MG63 (cell line): ENCODE measurements around the gene ISOC2. TPM values are rescaled to one million over a fixed set of nuclear protein-coding genes. Genes with fewer than 3 reads are reported as not detected.
"Not testable (repeated sequence)": the region's sequence is repeated elsewhere in the genome, so short reads cannot be mapped to it uniquely, and the experiment has no call there.

Experiments used
- DNase-seq: peaks from one replicate; pipeline ENCODE4 v3.0.0-alpha.2; 2020
- H3K27me3 ChIP-seq: fragments of 250-450 bp; sonication (Bioruptor Pico); 2 replicates; pipeline ENCODE4 v1.5.1; 2020; ENCODE audit warnings: mild to moderate bottlenecking, moderate library complexity
- H3K36me3 ChIP-seq: fragments of 250-450 bp; sonication (Bioruptor Pico); 2 replicates; pipeline ENCODE4 v1.5.1; 2020; ENCODE audit warnings: mild to moderate bottlenecking, moderate library complexity
- H3K4me3 ChIP-seq: fragments of 250-450 bp; sonication (Bioruptor Pico); 2 replicates; pipeline ENCODE4 v1.5.1; 2020; ENCODE audit warnings: mild to moderate bottlenecking, moderate library complexity
- H3K9me3 ChIP-seq: fragments of 250-450 bp; sonication (Bioruptor Pico); 2 replicates; pipeline ENCODE4 v1.5.1; 2020; ENCODE audit warnings: mild to moderate bottlenecking, moderate library complexity
- total RNA-seq: library from RNA; depleted of rRNA; stranded (reverse); fragments of >200 nt; shearing (Covaris generic); gene quantifications from 2 replicates; pipeline ENCODE4 v1.2.3, GENCODE V29; 2014; ENCODE audit warnings: low replicate concordance; rRNA removed

Gene ISOC2
- 149 and 180 TPM in 2 replicates for total RNA-seq

GRCh38 chr19:55461259-55461973 lies at the start of gene ISOC2:
Gene ISOC2 (minus strand): TSS chr19:55461642. CDS start chr19:55456486, 5,156 bp downstream.
- Histone ChIP-seq H3K4me3 (peak within 1 kb of the TSS; percentile 93), H3K9me3 (no peaks in the 10 kb centered on the region), H3K36me3 (peaks cover 10% of the 10 kb centered on the region), H3K27me3 (no peaks in the 10 kb centered on the region)
- DNase-seq = peak; percentile 100

GRCh38 chr19:55508120-55508519 lies 46.7 kb upstream of the ISOC2 start:
- H3K27me3 ChIP-seq = no peaks in the 10 kb centered on the region
- H3K36me3 ChIP-seq = no peaks in the 10 kb centered on the region; the same call in 1 of the 2 replicates
- no peaks in the 10 kb centered on the region for H3K9me3 ChIP-seq
- DNase-seq = no peak
- no peak overlapping the region for H3K4me3 ChIP-seq

GRCh38 chr19:55504981-55505380 lies 43.5 kb upstream of the ISOC2 start:
- no peak overlapping the region for H3K4me3 ChIP-seq
- H3K27me3 ChIP-seq = no peaks in the 10 kb centered on the region
- no peaks in the 10 kb centered on the region; the same call in 1 of the 2 replicates for H3K36me3 ChIP-seq
- DNase-seq = no peak
- no peaks in the 10 kb centered on the region for H3K9me3 ChIP-seq

GRCh38 chr19:55504252-55504603 lies 42.8 kb upstream of the ISOC2 start:
- no peaks in the 10 kb centered on the region; the same call in 1 of the 2 replicates for H3K36me3 ChIP-seq
- no peaks in the 10 kb centered on the region for H3K9me3 ChIP-seq
- no peaks in the 10 kb centered on the region for H3K27me3 ChIP-seq
- DNase-seq = no peak
- peak overlapping the region; percentile 52 for H3K4me3 ChIP-seq

- H3K27me3 ChIP-seq = no peaks in the 10 kb centered on the region
- no peaks in the 10 kb centered on the region for H3K9me3 ChIP-seq
- peak; percentile 87 for DNase-seq
- no peaks in the 10 kb centered on the region; the same call in 1 of the 2 replicates for H3K36me3 ChIP-seq
- H3K4me3 ChIP-seq = peak overlapping the region; percentile 52
Observed at GRCh38 chr19:55503502-55504251, 42.2 kb upstream of the ISOC2 start.

- H3K9me3 ChIP-seq = no peaks in the 10 kb centered on the region
- H3K27me3 ChIP-seq = no peaks in the 10 kb centered on the region
- no peak for DNase-seq
- H3K36me3 ChIP-seq = no peaks in the 10 kb centered on the region; the same call in 1 of the 2 replicates
- H3K4me3 ChIP-seq = no peak overlapping the region
Observed at GRCh38 chr19:55503157-55503501, 41.7 kb upstream of the ISOC2 start.

- Histone ChIP-seq H3K4me3 (no peak overlapping the region), H3K27me3 (no peaks in the 10 kb centered on the region), H3K9me3 (no peaks in the 10 kb centered on the region), H3K36me3 (no peaks in the 10 kb centered on the region; the same call in 1 of the 2 replicates)
- DNase-seq = no peak
Observed at GRCh38 chr19:55502197-55502952, 40.9 kb upstream of the ISOC2 start.

- Histone ChIP-seq H3K36me3 (no peaks in the 10 kb centered on the region; the same call in 1 of the 2 replicates), H3K27me3 (no peaks in the 10 kb centered on the region), H3K9me3 (no peaks in the 10 kb centered on the region), H3K4me3 (no peak overlapping the region)
- no peak for DNase-seq
Observed at GRCh38 chr19:55500368-55500952, 39.0 kb upstream of the ISOC2 start.

- Histone ChIP-seq H3K36me3 (no peaks in the 10 kb centered on the region; the same call in 1 of the 2 replicates), H3K9me3 (no peaks in the 10 kb centered on the region), H3K27me3 (no peaks in the 10 kb centered on the region), H3K4me3 (no peak overlapping the region)
- no peak for DNase-seq
Observed at GRCh38 chr19:55498246-55498840, 36.9 kb upstream of the ISOC2 start.

GRCh38 chr19:55497763-55498162 lies 36.3 kb upstream of the ISOC2 start:
- DNase-seq = no peak
- Histone ChIP-seq H3K36me3 (no peaks in the 10 kb centered on the region), H3K27me3 (no peaks in the 10 kb centered on the region), H3K9me3 (no peaks in the 10 kb centered on the region), H3K4me3 (no peak overlapping the region)

GRCh38 chr19:55496820-55497219 lies 35.4 kb upstream of the ISOC2 start:
- DNase-seq, H3K9me3 ChIP-seq, H3K4me3 ChIP-seq, H3K27me3 ChIP-seq, H3K36me3 ChIP-seq: not testable (repeated sequence)

GRCh38 chr19:55495646-55496349 lies 34.4 kb upstream of the ISOC2 start:
- Histone ChIP-seq H3K27me3 (no peaks in the 10 kb centered on the region), H3K9me3 (no peaks in the 10 kb centered on the region), H3K36me3 (no peaks in the 10 kb centered on the region), H3K4me3 (no peak overlapping the region)
- no peak for DNase-seq

GRCh38 chr19:55494172-55494761 lies 32.8 kb upstream of the ISOC2 start:
- H3K4me3 ChIP-seq = no peak overlapping the region
- no peaks in the 10 kb centered on the region for H3K9me3 ChIP-seq
- H3K36me3 ChIP-seq = no peaks in the 10 kb centered on the region
- no peaks in the 10 kb centered on the region for H3K27me3 ChIP-seq
- DNase-seq = no peak

- Histone ChIP-seq H3K27me3 (no peaks in the 10 kb centered on the region), H3K4me3 (no peak overlapping the region), H3K36me3 (no peaks in the 10 kb centered on the region), H3K9me3 (no peaks in the 10 kb centered on the region)
- no peak for DNase-seq
Observed at GRCh38 chr19:55493645-55494171, 32.3 kb upstream of the ISOC2 start.

- DNase-seq = peak; percentile 65
- Histone ChIP-seq H3K27me3 (no peaks in the 10 kb centered on the region), H3K36me3 (no peaks in the 10 kb centered on the region), H3K9me3 (no peaks in the 10 kb centered on the region), H3K4me3 (no peak overlapping the region)
Observed at GRCh38 chr19:55493052-55493644, 31.7 kb upstream of the ISOC2 start.
